Body of pancreas (tissue), 4 donors: ENCODE results near the gene MVD. TPM values are rescaled to one million over a fixed set of nuclear protein-coding genes. Genes with fewer than 3 reads are reported as not detected.

Source experiments
- ATAC-seq: fragments of 150-250 bp; one replicate; pipeline ENCODE4 v1.9.1; 2016
- DNase-seq, 4 donors: peaks; one replicate each; pipeline ENCODE4 v3.0.0-alpha.2; 2019
- H3K27ac ChIP-seq, 4 donors: fragments of 200-600 bp; sonication (generic); 1 replicate in 3 of 4; 2 replicates in 1 of 4; pipeline versions ENCODE4 v1.5.1 to v1.6.1; 2016 to 2019; ENCODE audit warnings: mild to moderate bottlenecking in 1 of 4, mixed read lengths in 1 of 4, moderate library complexity in 1 of 4
- H3K27me3 ChIP-seq, 2 donors: fragments of 200-600 bp; sonication (generic); one replicate each; pipeline ENCODE4 v1.6.0; 2016; ENCODE audit warnings: mild to moderate bottlenecking in 1 of 2
- H3K36me3 ChIP-seq, 2 donors: fragments of 200-600 bp; sonication (generic); replicated peaks in 1 of 2; 2 replicates each; pipeline ENCODE4 v1.5.1; 2016; ENCODE audit warnings: low read depth in 2 of 2; ENCODE audit not compliant: insufficient read depth in 1 of 2
- H3K4me1 ChIP-seq: fragments of 200-600 bp; sonication (generic); one replicate; pipeline ENCODE4 v1.6.0; 2016
- H3K4me3 ChIP-seq, 2 donors: fragments of 200-600 bp; sonication (generic); 1 replicate in 1 of 2; 2 replicates in 1 of 2; pipeline ENCODE4 v1.5.1; 2016 to 2019
- H3K9me3 ChIP-seq, 3 donors: fragments of 200-600 bp; sonication (generic); 1 replicate in 2 of 3; 2 replicates in 1 of 3; pipeline ENCODE4 v1.5.1; 2016
- CTCF ChIP-seq, 7 experiments: fragments of 450-650 bp in 4 of 7; fragments of 200-600 bp in 3 of 7; sonication (generic) in 3 of 7; IDR thresholded peaks; one replicate each; pipeline ENCODE4 v1.5.1; 2016 to 2019; ENCODE audit warnings: antibody characterized with exemption in 7 of 7
- POLR2A ChIP-seq, 3 donors: fragments of 450-650 bp; IDR thresholded peaks; one replicate each; pipeline ENCODE4 v1.6.1; 2016; ENCODE audit warnings: antibody characterized with exemption in 3 of 3, mild to moderate bottlenecking in 2 of 3
- WGBS, 2 donors: methylation state at CpG; one replicate each; pipeline ENCODE4 v1.1.5; 2017; 5-methylcytosine and 5-hydroxymethylcytosine counted together
- intact Hi-C: fragments of 100-400 bp; cut with DNase I; formaldehyde crosslinking; loops from one replicate; pipeline ENCODE4 v1.15.1; 2023
- total RNA-seq, 2 donors: library from RNA; depleted of rRNA; stranded (reverse); fragments of >200 nt; gene quantifications; one replicate each; pipeline ENCODE4 v1.1.0, GENCODE V29; 2016

The MVD gene
- total RNA-seq, 2 donors from 2014 or later = 16.9 to 28.7 TPM

GRCh38 chr16:88630941-88631340, 31.9 kb downstream of the MVD start:
- intact Hi-C loops = no loop called here
- Histone ChIP-seq H3K27ac (no peak overlapping the region), H3K4me1 (no peaks in the 10 kb centered on the region), H3K36me3 (peaks cover 0 to 21% of the 10 kb centered on the region in 2 donors), H3K27me3 (no peaks in the 10 kb centered on the region), H3K9me3 (no peaks in the 10 kb centered on the region), H3K4me3 (no peak overlapping the region)
- TF ChIP-seq CTCF (IDR thresholded peaks at IDR 0.05) (no peak), POLR2A (IDR thresholded peaks at IDR 0.05) (no peak)
- 92 to 96% methylated on average over 18 to 20 of the region's 23 CpGs for WGBS, 2 donors
- ATAC-seq (no peak), DNase-seq (no peak)

DNA sequence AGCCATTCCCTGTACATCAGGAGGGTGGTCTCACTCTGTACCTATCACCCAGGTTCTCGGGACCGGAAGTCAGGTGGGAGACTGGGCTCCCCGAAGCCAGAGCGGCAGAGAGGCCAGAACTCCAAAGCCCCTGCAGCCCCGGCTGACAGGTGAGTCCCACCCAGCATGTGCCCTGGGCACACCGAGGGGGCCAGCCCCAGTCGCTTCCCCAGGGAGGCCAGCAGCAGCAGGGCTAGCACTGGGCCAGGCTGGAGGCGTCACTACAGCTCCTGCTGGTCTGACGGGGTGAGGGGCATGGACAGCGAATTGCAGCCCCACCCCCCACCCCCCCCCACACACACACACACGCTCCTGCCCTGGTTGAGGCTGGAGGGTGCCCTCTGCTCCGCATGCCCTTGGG, 32.5 kb downstream of the MVD start:
- H3K4me3 ChIP-seq = no peak overlapping the region
- TF ChIP-seq POLR2A (IDR thresholded peaks at IDR 0.05) (no peak), CTCF (IDR thresholded peaks at IDR 0.05) (no peak)
- no peaks in the 10 kb centered on the region for H3K4me1 ChIP-seq
- ATAC-seq = no peak
- H3K9me3 ChIP-seq = no peaks in the 10 kb centered on the region
- peaks cover 0 to 21% of the 10 kb centered on the region in 2 donors for H3K36me3 ChIP-seq
- no peak for DNase-seq
- H3K27me3 ChIP-seq = no peaks in the 10 kb centered on the region
- H3K27ac ChIP-seq = no peak overlapping the region
- 90 to 91% methylated on average over 4 to 11 of the region's 12 CpGs for WGBS, 2 donors
- intact Hi-C loops = no loop called here

GRCh38 chr16:88629835-88630234, 33.1 kb downstream of the MVD start:
- ATAC-seq (no peak), DNase-seq (no peak)
- no peak overlapping the region for H3K27ac ChIP-seq
- intact Hi-C loops = no loop called here
- 80 to 85% methylated on average over 9 of the region's 9 CpGs for WGBS, 2 donors
- H3K27me3 ChIP-seq = no peaks in the 10 kb centered on the region
- no peaks in the 10 kb centered on the region for H3K9me3 ChIP-seq
- no peaks in the 10 kb centered on the region for H3K4me1 ChIP-seq
- H3K4me3 ChIP-seq = no peak overlapping the region
- H3K36me3 ChIP-seq = peaks cover 0 to 25% of the 10 kb centered on the region in 2 donors
- no peak for TF ChIP-seq CTCF (IDR thresholded peaks at IDR 0.05)
- no peak for TF ChIP-seq POLR2A (IDR thresholded peaks at IDR 0.05)

- intact Hi-C loops = no loop called here
These were observed 34.3 kb downstream of the MVD start for GRCh38 chr16:88628512-88628974.

More at GRCh38 chr16:88628512-88628974, 34.3 kb downstream of the MVD start:
- Histone ChIP-seq H3K36me3 (peaks cover 3 to 34% of the 10 kb centered on the region in 2 donors), H3K4me1 (no peaks in the 10 kb centered on the region), H3K27me3 (no peaks in the 10 kb centered on the region), H3K27ac (no peak overlapping the region), H3K4me3 (no peak overlapping the region), H3K9me3 (no peaks in the 10 kb centered on the region)
- ATAC-seq = no peak
- no peak for DNase-seq
- TF ChIP-seq CTCF (IDR thresholded peaks at IDR 0.05) (peak in 1 of 7 experiments; percentile 9), POLR2A (IDR thresholded peaks at IDR 0.05) (no peak)
- 72 to 74% methylated on average over 7 to 12 of the region's 12 CpGs for WGBS, 2 donors
